SK-N-MC (cell line): ENCODE data around the gene TUBGCP3.

Source experiments
- EZH2 ChIP-seq: fragments of 200-600 bp; sonication (generic); IDR thresholded peaks from one replicate; pipeline ENCODE4 v1.6.1; 2017; ENCODE audit warnings: antibody characterized with exemption
- POLR2AphosphoS5 ChIP-seq: IDR thresholded peaks from 2 replicates; pipeline ENCODE4 v1.6.1; 2012; ENCODE audit warnings: mild to moderate bottlenecking, low read depth, low read length, borderline replicate concordance

DNA sequence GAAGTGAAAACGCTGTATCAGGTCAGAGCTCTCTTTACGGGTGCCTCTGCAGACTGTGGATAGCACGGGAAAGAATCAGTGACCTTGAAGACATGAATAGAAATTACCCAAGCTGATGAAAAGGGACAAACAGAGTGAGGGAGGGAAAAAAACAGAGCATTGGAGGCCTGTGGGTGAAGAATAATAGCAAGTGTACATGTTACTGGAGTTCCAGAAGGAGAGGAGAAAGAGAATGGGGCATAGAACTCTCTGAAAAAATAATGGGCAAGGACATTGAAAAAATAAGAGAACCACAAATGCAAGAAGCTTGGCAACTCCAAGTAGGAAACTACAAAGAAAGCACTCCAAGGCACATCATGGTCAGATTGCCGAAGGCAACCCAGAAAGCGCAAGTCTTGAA is 125.5 kb downstream of the TUBGCP3 start:
- TF ChIP-seq POLR2AphosphoS5 (no peak), EZH2 (no peak)
